ENCODE measurements around the gene HDHD2. TPM values are rescaled to one million over a fixed set of nuclear protein-coding genes. Genes with fewer than 3 reads are reported as not detected.

The HDHD2 gene
- polyA plus RNA-seq, 1 experiment, result 10.4 TPM

DNA sequence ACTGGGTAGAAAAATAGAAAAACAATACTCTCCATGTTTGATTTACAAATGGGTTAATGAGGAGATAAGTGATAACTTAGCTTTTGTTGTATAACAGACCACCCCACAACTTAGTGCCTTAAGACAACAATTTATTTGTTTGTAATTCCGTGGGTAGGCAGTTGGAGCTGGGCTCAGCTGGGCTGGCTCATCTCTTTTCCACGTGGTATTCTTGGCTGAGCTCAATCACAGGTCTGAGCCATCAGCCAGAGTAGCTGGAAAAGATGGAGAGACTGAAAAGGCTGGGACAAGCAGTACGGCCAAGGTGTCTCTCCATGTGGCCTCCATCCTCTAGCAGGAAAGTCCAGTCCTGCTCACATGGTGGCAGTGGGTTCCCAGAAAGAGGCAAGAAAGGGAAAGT lies 82.7 kb downstream of the HDHD2 start:
- POLR2A ChIA-PET, result no interaction called here

DNA sequence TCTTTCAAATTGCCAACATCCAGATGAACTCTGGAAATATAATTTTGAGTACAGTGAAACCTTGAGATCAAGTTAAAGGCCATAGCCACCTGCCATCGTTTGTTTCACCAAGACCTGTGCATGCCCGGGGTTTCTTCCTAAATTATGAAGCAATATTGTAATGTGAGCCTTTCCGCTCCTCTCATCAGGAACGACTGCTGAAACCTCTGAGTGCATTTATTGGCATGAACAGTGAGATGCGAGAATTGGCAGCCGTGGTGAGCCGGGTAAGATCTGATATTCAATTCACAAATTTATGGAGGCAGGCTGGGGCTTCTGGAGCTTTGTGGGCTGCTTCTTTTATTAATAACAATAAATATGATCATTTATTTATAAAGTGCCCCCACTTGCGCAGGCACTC lies 87.2 kb downstream of the HDHD2 start:
- DNase-seq (ENCODE audit: low read depth), result no peak
- POLR2A ChIA-PET, result no interaction called here
- Histone ChIP-seq H3K4me3 (ENCODE audit: low read depth, low read length) (no peak overlapping the region), H3K36me3 (ENCODE audit: control insufficient read depth, insufficient read depth, low read length) (no peaks in the 10 kb centered on the region), H3K27me3 (ENCODE audit: control insufficient read depth, insufficient read depth, low read length) (no peaks in the 10 kb centered on the region)
- TF ChIP-seq, protein P1, sequence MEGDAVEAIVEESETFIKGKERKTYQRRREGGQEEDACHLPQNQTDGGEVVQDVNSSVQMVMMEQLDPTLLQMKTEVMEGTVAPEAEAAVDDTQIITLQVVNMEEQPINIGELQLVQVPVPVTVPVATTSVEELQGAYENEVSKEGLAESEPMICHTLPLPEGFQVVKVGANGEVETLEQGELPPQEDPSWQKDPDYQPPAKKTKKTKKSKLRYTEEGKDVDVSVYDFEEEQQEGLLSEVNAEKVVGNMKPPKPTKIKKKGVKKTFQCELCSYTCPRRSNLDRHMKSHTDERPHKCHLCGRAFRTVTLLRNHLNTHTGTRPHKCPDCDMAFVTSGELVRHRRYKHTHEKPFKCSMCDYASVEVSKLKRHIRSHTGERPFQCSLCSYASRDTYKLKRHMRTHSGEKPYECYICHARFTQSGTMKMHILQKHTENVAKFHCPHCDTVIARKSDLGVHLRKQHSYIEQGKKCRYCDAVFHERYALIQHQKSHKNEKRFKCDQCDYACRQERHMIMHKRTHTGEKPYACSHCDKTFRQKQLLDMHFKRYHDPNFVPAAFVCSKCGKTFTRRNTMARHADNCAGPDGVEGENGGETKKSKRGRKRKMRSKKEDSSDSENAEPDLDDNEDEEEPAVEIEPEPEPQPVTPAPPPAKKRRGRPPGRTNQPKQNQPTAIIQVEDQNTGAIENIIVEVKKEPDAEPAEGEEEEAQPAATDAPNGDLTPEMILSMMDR (IDR thresholded peaks at IDR 0.05; ENCODE audit: insufficient read depth, low read depth, low read length), result no peak
- CTCF ChIA-PET, result interaction anchor here (2.0 kb wide), 1 partner anchor 12 kb away, joined by 6 read pairs; no protein-coding TSS in a partner anchor

More for the DNA sequence above, 82.7 kb downstream of the HDHD2 start:
- Histone ChIP-seq H3K36me3 (ENCODE audit: control insufficient read depth, insufficient read depth, low read length) (no peaks in the 10 kb centered on the region), H3K27me3 (ENCODE audit: control insufficient read depth, insufficient read depth, low read length) (no peaks in the 10 kb centered on the region), H3K4me3 (ENCODE audit: low read depth, low read length) (no peak overlapping the region)
- TF ChIP-seq, protein P1 (IDR thresholded peaks at IDR 0.05; ENCODE audit: insufficient read depth, low read depth, low read length), result no peak
- DNase-seq (ENCODE audit: low read depth), result no peak
- CTCF ChIA-PET, result interaction anchor here (1.5 kb wide), 2 partner anchors 17 to 137 kb away, joined by 5 to 9 read pairs; no protein-coding TSS in a partner anchor

DNA sequence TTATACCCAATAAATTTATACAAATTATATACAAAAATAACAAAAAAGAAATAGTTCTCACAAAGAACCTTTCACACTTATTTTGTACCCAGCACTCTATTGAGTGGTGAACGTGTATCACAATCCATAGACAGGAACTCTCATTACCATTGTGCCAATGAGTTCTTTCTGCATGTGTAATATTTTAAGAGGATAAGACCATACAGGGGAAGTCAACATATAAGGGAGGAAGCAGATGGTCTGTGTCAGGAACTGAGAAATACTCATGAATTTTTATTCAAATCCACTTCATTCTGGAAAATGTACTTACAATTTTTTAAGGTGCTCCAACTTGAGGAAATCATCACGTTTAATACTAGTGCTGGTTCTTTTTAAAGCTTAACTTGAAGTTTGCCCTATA lies 87.8 kb downstream of the HDHD2 start:
- TF ChIP-seq, protein P1 (IDR thresholded peaks at IDR 0.05; ENCODE audit: insufficient read depth, low read depth, low read length), result no peak
- ChIA-PET POLR2A (no interaction called here), CTCF (interaction anchor here (2.0 kb wide), 1 partner anchor 12 kb away, joined by 6 read pairs; no protein-coding TSS in a partner anchor)
- Histone ChIP-seq H3K27me3 (ENCODE audit: control insufficient read depth, insufficient read depth, low read length) (no peaks in the 10 kb centered on the region), H3K4me3 (ENCODE audit: low read depth, low read length) (no peak overlapping the region), H3K36me3 (ENCODE audit: control insufficient read depth, insufficient read depth, low read length) (no peaks in the 10 kb centered on the region)
- no peak for DNase-seq (ENCODE audit: low read depth)

Small RNAs within 50 kb of the gene (small RNA-seq; reads per million reads assigned to genes)
- gene AC012254.4 (ENCODE audit: insufficient read length, low read depth, low replicate concordance), result not detected

Other genes with a start within 250 kb of the HDHD2 start
- gene PIAS2, start 233.0 kb downstream of the HDHD2 start, polyA plus RNA-seq (2011; rRNA removed), result 5.5 and 5.6 TPM in 2 replicates
- gene KATNAL2, start 232.9 kb downstream of the HDHD2 start, polyA plus RNA-seq (2011; rRNA removed), result 1.3 and 1.8 TPM in 2 replicates
- not detected in 2 replicates for gene ELOA2, start 114.9 kb downstream of the HDHD2 start, polyA plus RNA-seq (2011; rRNA removed)
- 11.1 and 31.7 TPM in 2 replicates for gene IER3IP1, start 25.9 kb upstream of the HDHD2 start, polyA plus RNA-seq (2011; rRNA removed)
- not detected in 2 replicates for gene SKOR2, start 101.2 kb upstream of the HDHD2 start, polyA plus RNA-seq (2011; rRNA removed)

Measured in BJ (cell line).